HG02981 (cell line): Measurements from ENCODE around the gene BATF2.

Source experiments
- ATAC-seq: cut with Tn5 transposase; IDR thresholded peaks from one replicate; pipeline ENCODE4 v1.9.1; 2021; ENCODE audit warnings: mild to moderate bottlenecking, moderate library complexity; ENCODE audit not compliant: unreplicated experiment

BATF2 gene

DNA sequence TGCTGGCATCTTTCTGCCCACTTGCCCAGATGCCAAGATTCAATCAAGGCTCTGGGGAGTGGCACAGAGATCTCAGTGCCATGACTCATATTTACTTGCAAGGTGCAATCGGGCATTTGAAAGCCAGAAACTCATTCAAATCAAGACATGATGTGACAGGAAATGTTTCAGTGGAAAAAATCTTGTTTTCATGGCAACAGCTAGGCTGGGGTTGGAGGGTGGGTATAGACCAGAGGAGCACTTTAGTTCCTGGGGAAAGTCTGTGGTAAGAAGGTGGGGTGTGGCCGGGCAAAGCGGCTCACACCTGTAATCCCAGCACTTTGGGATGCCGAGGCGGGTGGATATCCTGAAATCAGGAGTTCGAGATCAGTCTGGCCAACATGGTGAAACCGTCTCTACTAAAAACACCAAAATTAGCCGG, 26.0 kb downstream of the BATF2 start:
- ATAC-seq, result no peak

DNA sequence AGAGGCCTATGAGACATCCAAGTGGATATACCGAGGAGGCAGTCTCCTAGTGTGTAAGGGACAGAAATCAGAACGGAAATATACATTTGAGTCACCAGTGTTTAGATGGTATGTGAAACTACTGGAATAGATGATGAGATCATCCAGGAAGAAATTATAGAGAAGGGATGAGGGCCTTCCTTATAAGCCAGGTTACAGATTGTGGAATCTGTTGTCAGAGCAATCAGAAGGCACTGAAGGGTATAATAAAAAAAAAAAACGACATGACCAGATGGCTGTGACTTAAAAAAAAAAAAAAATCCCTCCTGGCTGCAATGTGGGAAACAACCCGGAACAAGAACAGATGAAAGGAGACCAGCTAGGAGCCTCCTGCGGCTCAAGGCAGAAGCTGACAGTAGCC, 27.6 kb downstream of the BATF2 start:
- no peak for ATAC-seq

DNA sequence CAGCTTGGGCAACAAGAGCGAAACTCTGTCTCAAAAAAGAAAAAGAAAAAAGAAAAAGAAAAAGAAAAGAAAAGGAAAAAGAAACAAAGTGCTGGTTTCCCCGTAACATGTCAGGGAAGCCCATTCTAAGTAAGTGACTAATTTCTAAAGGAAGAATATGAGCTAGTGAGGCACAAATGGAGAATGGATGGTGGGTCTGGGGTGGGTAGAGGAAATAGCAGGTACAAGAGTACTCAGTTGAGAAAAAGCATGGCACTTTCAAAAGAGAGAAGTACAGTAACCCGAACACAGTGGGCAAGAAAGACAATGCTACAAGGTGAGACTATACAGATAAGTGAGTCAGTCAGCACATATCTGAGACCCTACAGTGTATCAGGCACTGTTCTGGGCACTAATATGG, 29.4 kb downstream of the BATF2 start:
- no peak for ATAC-seq

DNA sequence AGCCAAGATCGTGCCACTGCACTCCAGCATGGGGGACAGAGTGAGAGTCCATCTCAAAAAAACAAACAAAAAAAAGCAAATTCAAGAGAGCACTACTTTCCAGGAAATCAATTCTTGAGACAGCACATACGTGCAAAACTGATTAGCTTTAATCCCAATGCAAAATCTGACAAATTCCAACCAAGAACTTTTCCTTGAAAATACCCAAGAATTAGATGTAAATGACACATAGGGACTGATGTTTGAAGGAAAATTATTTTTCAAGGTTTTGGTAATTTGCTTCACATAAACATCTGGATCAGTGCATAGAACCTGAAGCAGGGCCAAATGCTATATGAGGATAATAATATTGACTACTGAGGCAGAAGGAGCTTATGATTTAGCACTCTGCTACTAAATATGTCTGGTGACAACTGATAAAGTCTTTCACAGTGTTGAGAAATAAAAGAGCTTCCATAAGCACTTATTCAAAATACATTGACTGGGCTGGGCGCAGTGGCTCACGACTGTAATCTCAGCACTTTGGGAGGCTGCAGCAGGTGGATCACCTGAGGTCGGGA, 33.6 kb downstream of the BATF2 start:
- no peak for ATAC-seq

DNA sequence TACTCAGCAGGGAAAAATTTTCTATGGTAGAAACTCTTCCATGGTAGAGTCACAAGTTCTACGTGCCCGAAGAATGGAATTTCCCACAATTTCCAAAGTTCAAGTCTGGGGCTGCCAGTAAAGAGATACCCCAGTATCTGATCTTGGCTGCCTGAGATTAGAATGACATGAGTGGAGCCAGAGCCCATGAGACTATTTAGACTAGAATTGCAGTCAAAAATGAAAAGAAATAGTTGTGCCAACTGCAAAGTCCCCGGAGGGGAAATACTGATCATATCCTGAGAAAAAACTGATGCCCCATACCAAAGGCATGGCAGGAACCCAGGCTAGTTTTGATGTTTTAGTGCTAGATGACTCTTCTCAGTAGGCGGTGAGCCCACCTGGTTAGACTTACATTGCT, 36.1 kb downstream of the BATF2 start:
- no peak for ATAC-seq

DNA sequence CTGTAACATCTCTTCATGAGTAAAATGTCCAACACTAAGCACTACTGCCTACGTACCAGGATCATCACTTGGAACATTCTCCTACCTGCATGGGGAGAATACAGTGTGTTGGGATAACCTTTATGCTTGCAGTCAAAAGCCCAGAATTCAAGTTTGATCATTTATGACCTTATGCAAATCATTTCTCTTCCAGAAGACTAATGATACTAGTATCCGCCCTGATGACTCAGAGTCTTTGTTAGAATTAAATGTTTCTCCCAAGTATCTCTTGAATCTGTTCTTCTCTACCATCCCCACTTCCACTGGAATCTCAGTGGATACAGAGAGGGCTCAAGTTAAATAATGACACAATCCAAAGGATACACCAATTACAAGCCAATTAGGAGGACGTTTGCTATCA, 37.3 kb downstream of the BATF2 start:
- ATAC-seq, result no peak

DNA sequence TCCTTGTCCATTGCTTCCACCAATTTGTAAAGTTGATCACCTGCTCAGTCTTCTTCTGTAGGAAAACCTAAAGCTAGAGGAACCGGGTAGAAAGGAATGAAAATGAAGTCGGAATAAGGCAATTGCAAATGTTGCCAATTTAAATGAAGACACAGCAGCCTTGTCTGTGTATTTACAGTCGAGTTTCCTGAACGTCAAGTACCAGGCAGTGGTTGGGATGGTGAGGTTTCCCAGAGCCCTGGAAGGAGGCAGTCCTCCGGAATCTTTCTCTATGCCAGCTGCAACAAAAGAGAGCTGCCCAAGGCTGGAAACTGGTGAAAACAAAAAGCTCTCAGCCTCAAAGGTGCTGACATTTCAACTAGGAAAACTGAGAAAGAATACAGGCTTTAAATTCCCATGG, 42.6 kb downstream of the BATF2 start:
- ATAC-seq, result no peak

DNA sequence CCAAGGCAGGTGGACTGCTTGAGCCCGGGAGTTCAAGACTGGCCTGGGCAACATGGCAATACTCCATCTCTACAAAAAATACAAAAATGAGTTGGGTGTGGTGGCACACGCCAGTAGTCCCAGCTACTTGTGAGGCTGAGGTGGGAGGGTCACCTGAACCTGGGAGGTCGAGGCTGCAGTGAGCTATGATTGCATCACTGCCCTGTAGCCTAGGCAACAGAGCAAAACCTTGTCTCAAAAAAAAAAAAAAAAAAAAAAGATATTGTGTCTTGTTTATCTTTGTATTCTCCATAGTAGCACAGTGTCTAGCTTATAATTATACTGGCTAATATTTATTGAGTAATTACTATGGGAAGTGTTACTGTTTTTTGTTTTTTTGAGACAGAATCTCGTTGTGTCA, 45.2 kb downstream of the BATF2 start:
- no peak for ATAC-seq

DNA sequence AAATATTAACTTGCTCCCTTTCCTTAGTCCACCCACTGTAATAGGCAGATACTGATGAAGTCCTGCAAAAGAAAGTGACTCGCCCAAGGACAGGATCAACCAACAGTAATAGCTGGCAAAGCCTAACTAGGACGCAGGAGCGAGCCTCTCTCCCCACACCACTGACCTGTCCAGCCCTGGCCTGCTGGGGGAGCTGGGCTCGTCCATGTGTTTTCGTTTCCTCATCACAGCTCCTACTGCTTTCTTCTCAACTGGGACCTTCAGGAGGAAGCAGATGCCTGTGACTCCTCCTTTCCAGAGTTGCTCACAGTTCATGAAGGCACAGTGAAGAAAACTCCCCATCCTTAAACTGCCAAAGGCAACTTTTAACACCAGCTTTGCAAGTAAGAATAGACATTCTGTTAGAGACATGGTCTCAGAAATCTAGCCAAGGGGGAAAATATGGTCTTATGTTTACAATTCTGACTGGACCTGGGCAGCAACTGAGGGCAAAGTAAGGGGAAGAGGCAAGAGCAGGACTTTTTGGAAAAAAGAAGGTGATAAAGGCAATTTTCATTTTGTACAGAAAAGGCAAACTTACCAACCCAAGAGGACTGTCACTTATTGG, 49.5 kb downstream of the BATF2 start:
- no peak for ATAC-seq
